ENCODE results near the gene MASP2.

- TF ChIP-seq CTCF (IDR thresholded peaks at IDR 0.05; ENCODE audit: insufficient read depth, low read depth, low read length) = no peak
- TF ChIP-seq EZH2 (IDR thresholded peaks at IDR 0.05; ENCODE audit: insufficient read depth, low read length) = no peak
These were observed 19.7 kb downstream of the MASP2 start for GRCh38 chr1:11027316-11027715.
